ENCODE measurements around the gene RERE. TPM values are rescaled to one million over a fixed set of nuclear protein-coding genes. Genes with fewer than 3 reads are reported as not detected.
A peak's percentile ranks its signal among the peaks of the same experiment; 100 is the strongest.

The RERE gene
- total RNA-seq, 1 donor from 2014 or later, result 19.2 TPM

GRCh38 chr1:8663915-8664329 lies 153.5 kb downstream of the RERE start:
- Histone ChIP-seq H3K27me3 (ENCODE audit: control insufficient read depth, insufficient read depth, low read length) (no peaks in the 10 kb centered on the region), H3K36me3 (ENCODE audit: control insufficient read depth, insufficient read depth, low read length) (no peaks in the 10 kb centered on the region), H3K4me3 (ENCODE audit: low read depth, low read length) (no peak overlapping the region)
- FAIRE-seq, result no peak
- no peak for TF ChIP-seq CTCF (IDR thresholded peaks at IDR 0.05; ENCODE audit: insufficient read depth, low read length, severe bottlenecking)
- no peak for DNase-seq (ENCODE audit: low read depth)

GRCh38 chr1:8663090-8663802 lies 154.2 kb downstream of the RERE start:
- no peaks in the 10 kb centered on the region for H3K27me3 ChIP-seq (ENCODE audit: control insufficient read depth, insufficient read depth, low read length)
- H3K4me3 ChIP-seq (ENCODE audit: low read depth, low read length), result no peak overlapping the region
- FAIRE-seq, result no peak
- TF ChIP-seq CTCF (IDR thresholded peaks at IDR 0.05; ENCODE audit: insufficient read depth, low read length, severe bottlenecking), result no peak
- no peaks in the 10 kb centered on the region for H3K36me3 ChIP-seq (ENCODE audit: control insufficient read depth, insufficient read depth, low read length)
- no peak for DNase-seq (ENCODE audit: low read depth)

DNA sequence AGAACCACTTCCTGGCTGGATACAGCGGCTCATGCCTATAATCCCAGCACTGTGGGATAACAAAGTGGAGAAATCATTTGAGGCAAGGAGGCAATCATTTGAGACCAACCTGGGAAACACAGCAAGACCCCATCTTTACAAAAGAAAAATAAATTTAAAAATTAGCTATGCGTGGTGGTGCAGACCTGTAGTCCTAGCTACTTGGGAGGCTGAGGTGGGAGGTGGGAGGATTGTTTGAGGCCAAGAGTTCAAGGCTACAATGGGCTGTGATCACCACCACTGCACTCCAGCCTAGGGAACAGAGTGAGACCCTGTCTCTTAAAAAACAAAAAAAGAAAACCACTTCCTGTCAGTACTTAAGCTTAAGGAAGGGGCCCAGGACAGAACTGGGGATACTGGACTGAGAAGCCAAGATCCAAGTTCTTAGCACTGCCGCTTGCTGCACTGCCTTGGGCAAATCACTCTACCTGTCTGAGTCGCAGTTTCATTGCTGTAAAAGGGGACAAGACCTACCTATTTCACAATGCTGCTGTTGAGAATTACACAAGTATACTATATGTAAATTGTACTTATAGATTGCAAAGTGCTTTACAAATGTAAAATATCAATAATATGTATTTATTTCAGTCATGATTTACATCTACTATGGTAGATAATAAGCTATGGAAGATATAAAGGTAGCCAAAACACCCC lies 154.9 kb downstream of the RERE start:
- no peak for TF ChIP-seq CTCF (IDR thresholded peaks at IDR 0.05; ENCODE audit: insufficient read depth, low read length, severe bottlenecking)
- peak; percentile 83 for DNase-seq (ENCODE audit: low read depth)
- FAIRE-seq, result no peak

GRCh38 chr1:8661185-8662110 lies 156.0 kb downstream of the RERE start:
- no peak for TF ChIP-seq CTCF (IDR thresholded peaks at IDR 0.05; ENCODE audit: insufficient read depth, low read length, severe bottlenecking)
- FAIRE-seq (no peak), DNase-seq (ENCODE audit: low read depth) (peak; percentile 92)

More for the DNA sequence above, 154.9 kb downstream of the RERE start:
- Histone ChIP-seq H3K4me3 (ENCODE audit: low read depth, low read length) (no peak overlapping the region), H3K27me3 (ENCODE audit: control insufficient read depth, insufficient read depth, low read length) (no peaks in the 10 kb centered on the region), H3K36me3 (ENCODE audit: control insufficient read depth, insufficient read depth, low read length) (no peaks in the 10 kb centered on the region)

GRCh38 chr1:8660411-8660828 lies 157.0 kb downstream of the RERE start:
- Histone ChIP-seq H3K4me3 (ENCODE audit: low read depth, low read length) (no peak overlapping the region), H3K36me3 (ENCODE audit: control insufficient read depth, insufficient read depth, low read length) (no peaks in the 10 kb centered on the region), H3K27me3 (ENCODE audit: control insufficient read depth, insufficient read depth, low read length) (no peaks in the 10 kb centered on the region)
- no peak for TF ChIP-seq CTCF (IDR thresholded peaks at IDR 0.05; ENCODE audit: insufficient read depth, low read length, severe bottlenecking)
- FAIRE-seq (no peak), DNase-seq (ENCODE audit: low read depth) (peak; percentile 80)

More at GRCh38 chr1:8661185-8662110, 156.0 kb downstream of the RERE start:
- Histone ChIP-seq H3K4me3 (ENCODE audit: low read depth, low read length) (no peak overlapping the region), H3K27me3 (ENCODE audit: control insufficient read depth, insufficient read depth, low read length) (no peaks in the 10 kb centered on the region), H3K36me3 (ENCODE audit: control insufficient read depth, insufficient read depth, low read length) (no peaks in the 10 kb centered on the region)

Data from bronchial epithelial cell (primary cell).